Osteocyte (in vitro differentiated cells): ENCODE data around the gene SAA2. TPM values are rescaled to one million over a fixed set of nuclear protein-coding genes. Genes with fewer than 3 reads are reported as not detected.

ENCODE experiments used
- DNase-seq: peaks from one replicate; pipeline ENCODE4 v3.0.0; 2021; ENCODE audit warnings: mixed read lengths; ENCODE audit not compliant: unreplicated experiment; ENCODE audit errors: extremely low spot score
- H3K27ac Mint-ChIP-seq: one replicate; pipeline ENCODE4 v1.8.0; 2021; ENCODE audit warnings: mild to moderate bottlenecking, mixed read lengths; ENCODE audit not compliant: unreplicated experiment
- H3K27me3 Mint-ChIP-seq: one replicate; pipeline ENCODE4 v1.8.0; 2021; ENCODE audit warnings: mixed read lengths; ENCODE audit not compliant: unreplicated experiment
- H3K36me3 Mint-ChIP-seq: one replicate; pipeline ENCODE4 v1.8.0; 2021; ENCODE audit warnings: mixed read lengths; ENCODE audit not compliant: unreplicated experiment
- H3K4me1 Mint-ChIP-seq: one replicate; pipeline ENCODE4 v1.8.0; 2021; ENCODE audit warnings: mixed read lengths; ENCODE audit not compliant: unreplicated experiment
- H3K4me3 Mint-ChIP-seq: one replicate; pipeline ENCODE4 v1.8.0; 2021; ENCODE audit warnings: mild to moderate bottlenecking, moderate library complexity, mixed read lengths; ENCODE audit not compliant: unreplicated experiment
- H3K9me3 Mint-ChIP-seq: one replicate; pipeline ENCODE4 v1.8.0; 2021; ENCODE audit warnings: mixed read lengths; ENCODE audit not compliant: unreplicated experiment
- long read RNA-seq: library from polyadenylated mRNA; unstranded; transcript quantifications from one replicate; pipeline ENCODE4 v2.0.0, GENCODE V29; 2021
- total RNA-seq: library from RNA; stranded (reverse); gene quantifications from 2 replicates; pipeline ENCODE4 v1.2.1, GENCODE V29; 2021
- TF ChIP-seq, protein P1 (sequence below): fragments of 200-600 bp; sonication (generic); IDR thresholded peaks from 2 replicates; pipeline ENCODE4 v1.5.0; 2021; ENCODE audit warnings: antibody characterized with exemption, mild to moderate bottlenecking, moderate library complexity

SAA2 gene
- not detected in 2 replicates for total RNA-seq
- long read RNA-seq = 0 reads

DNA sequence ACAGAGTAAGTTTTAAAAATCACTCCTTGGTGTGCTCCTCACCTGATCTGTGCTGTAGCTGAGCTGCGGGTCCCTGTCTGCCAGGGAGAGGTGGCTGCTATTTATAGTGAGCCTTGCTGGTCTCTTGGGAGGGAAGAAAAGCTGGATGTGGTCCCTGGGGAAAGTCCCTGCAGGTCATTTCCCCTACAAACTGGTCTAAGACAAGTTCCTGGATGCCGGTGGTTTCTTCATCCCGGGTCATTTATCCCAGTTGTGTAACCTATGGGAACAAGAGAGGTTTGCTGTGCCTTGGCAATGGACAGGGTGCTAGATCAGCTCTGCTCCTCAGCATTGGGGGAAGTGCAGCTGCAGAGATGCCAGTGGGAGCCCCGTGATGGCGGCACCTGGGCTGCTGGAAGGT, at the start of gene SAA2:
Gene SAA2 (minus strand): TSS at position 108 of the 400 bp plus-strand sequence. CDS start 657 bp downstream, outside the sequence.
- peaks cover 2% of the 10 kb centered on the region for H3K4me1 Mint-ChIP-seq
- no peak for DNase-seq
- H3K27me3 Mint-ChIP-seq = peaks cover 1% of the 10 kb centered on the region
- H3K36me3 Mint-ChIP-seq = no peaks in the 10 kb centered on the region
- TF ChIP-seq, protein P1, sequence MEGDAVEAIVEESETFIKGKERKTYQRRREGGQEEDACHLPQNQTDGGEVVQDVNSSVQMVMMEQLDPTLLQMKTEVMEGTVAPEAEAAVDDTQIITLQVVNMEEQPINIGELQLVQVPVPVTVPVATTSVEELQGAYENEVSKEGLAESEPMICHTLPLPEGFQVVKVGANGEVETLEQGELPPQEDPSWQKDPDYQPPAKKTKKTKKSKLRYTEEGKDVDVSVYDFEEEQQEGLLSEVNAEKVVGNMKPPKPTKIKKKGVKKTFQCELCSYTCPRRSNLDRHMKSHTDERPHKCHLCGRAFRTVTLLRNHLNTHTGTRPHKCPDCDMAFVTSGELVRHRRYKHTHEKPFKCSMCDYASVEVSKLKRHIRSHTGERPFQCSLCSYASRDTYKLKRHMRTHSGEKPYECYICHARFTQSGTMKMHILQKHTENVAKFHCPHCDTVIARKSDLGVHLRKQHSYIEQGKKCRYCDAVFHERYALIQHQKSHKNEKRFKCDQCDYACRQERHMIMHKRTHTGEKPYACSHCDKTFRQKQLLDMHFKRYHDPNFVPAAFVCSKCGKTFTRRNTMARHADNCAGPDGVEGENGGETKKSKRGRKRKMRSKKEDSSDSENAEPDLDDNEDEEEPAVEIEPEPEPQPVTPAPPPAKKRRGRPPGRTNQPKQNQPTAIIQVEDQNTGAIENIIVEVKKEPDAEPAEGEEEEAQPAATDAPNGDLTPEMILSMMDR = no peak
- H3K27ac Mint-ChIP-seq = no peak within 1 kb of the TSS
- peaks cover 2% of the 10 kb centered on the region for H3K9me3 Mint-ChIP-seq
- H3K4me3 Mint-ChIP-seq = no peak within 1 kb of the TSS

DNA sequence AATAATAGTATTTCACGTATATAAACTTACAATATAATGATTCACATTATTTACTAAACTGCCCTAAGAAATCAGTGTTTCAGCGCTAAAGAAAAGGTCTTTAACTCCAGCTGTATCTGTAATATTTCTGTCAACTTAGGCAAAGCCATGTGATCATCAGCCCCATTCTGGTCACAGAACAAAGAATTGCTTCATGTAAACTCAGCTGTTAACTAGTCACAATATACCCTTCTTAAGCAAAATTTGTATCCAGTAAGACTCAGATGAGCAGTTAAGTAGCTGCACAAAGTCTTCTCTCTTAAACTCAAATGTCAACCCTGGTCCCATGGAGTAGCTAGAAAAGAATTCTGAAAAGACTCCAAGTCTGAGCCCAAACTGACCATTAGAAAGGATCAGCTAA, 46.8 kb upstream of the SAA2 start:
- Mint-ChIP-seq H3K36me3 (peaks cover 81% of the 10 kb centered on the region), H3K27me3 (no peaks in the 10 kb centered on the region), H3K9me3 (no peaks in the 10 kb centered on the region), H3K27ac (no peak overlapping the region), H3K4me3 (no peak overlapping the region), H3K4me1 (no peaks in the 10 kb centered on the region)
- no peak for DNase-seq
- TF ChIP-seq, protein P1 = no peak

DNA sequence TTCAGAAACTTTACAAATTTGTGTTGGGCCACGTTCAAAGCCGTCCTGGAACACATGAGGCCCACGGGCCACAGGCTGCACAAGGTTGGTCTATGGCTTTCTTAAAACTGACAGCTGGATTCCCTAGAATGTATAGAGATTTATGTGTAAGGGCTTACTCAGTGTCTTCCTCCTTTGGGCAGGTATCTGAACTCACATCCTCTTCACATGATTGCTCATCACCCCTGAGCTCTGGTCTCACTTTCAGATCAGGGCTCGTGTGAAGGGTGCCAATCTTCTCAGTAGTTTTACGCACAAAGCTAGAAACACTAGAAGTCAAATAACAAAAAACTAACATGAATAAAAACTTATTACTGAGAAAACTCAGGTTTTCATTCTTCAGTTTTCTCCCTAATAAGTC, 46.4 kb upstream of the SAA2 start:
- Mint-ChIP-seq H3K4me1 (no peaks in the 10 kb centered on the region), H3K27me3 (no peaks in the 10 kb centered on the region), H3K36me3 (peaks cover 78% of the 10 kb centered on the region), H3K9me3 (no peaks in the 10 kb centered on the region), H3K27ac (no peak overlapping the region), H3K4me3 (no peak overlapping the region)
- no peak for DNase-seq
- TF ChIP-seq, protein P1 = no peak

DNA sequence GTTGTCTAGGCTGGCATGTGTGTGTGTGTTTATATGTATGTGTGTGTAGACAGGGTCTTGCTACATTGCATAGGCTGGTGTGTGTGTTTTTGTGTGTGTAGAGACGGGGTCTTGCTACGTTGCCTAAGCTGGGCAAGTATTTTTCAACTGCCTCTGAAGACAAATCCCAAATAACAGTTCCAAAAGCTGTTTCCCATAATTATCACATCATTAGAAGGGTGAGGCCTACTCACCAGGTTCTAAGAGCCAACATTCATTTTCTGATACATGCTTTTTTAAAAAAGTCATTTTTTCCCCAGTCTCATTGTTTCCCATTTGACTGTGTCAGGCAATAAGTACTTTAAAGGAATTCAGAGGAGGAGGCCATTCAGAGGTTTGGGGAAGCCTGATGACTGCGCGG, 40.4 kb upstream of the SAA2 start:
- H3K4me1 Mint-ChIP-seq = no peaks in the 10 kb centered on the region
- no peaks in the 10 kb centered on the region for H3K9me3 Mint-ChIP-seq
- H3K4me3 Mint-ChIP-seq = no peak overlapping the region
- TF ChIP-seq, protein P1 = no peak
- no peak overlapping the region for H3K27ac Mint-ChIP-seq
- no peak for DNase-seq
- H3K27me3 Mint-ChIP-seq = no peaks in the 10 kb centered on the region
- peaks cover 63% of the 10 kb centered on the region for H3K36me3 Mint-ChIP-seq

- Mint-ChIP-seq H3K9me3 (no peaks in the 10 kb centered on the region), H3K36me3 (peaks cover 59% of the 10 kb centered on the region), H3K4me1 (no peaks in the 10 kb centered on the region), H3K4me3 (no peak overlapping the region), H3K27ac (no peak overlapping the region), H3K27me3 (no peaks in the 10 kb centered on the region)
- DNase-seq = no peak
- TF ChIP-seq, protein P1 = no peak
These were observed 37.4 kb upstream of the SAA2 start for GRCh38 chr11:18285841-18286240.
